ENCODE measurements around the gene AR.
"Not testable (repeated sequence)": the region's sequence is repeated elsewhere in the genome, so short reads cannot be mapped to it uniquely, and the experiment has no call there.

AR gene

GRCh38 chrX:67637293-67637692 lies 93.5 kb downstream of the AR start:
- not testable (repeated sequence) for DNase-seq

- DNase-seq: no peak
Observed at GRCh38 chrX:67648361-67648760, 104.5 kb downstream of the AR start.

- DNase-seq: no peak
Observed at GRCh38 chrX:67651437-67652142, 107.8 kb downstream of the AR start.

GRCh38 chrX:67652543-67652942 lies 108.7 kb downstream of the AR start:
- no peak for DNase-seq

GRCh38 chrX:67654301-67654700 lies 110.5 kb downstream of the AR start:
- DNase-seq: no peak

- no peak for DNase-seq
Observed at GRCh38 chrX:67665583-67665982, 121.8 kb downstream of the AR start.

- DNase-seq: not testable (repeated sequence)
Observed at GRCh38 chrX:67670717-67671116, 126.9 kb downstream of the AR start.

GRCh38 chrX:67673741-67674274 lies 130.0 kb downstream of the AR start:
- DNase-seq: no peak

GRCh38 chrX:67674741-67675140 lies 130.9 kb downstream of the AR start:
- DNase-seq: no peak

- DNase-seq: no peak
Observed at GRCh38 chrX:67684136-67684535, 140.3 kb downstream of the AR start.

GRCh38 chrX:67692246-67692645 lies 148.4 kb downstream of the AR start:
- DNase-seq: no peak

- no peak for DNase-seq
Observed at GRCh38 chrX:67693928-67694327, 150.1 kb downstream of the AR start.

GRCh38 chrX:67697452-67697851 lies 153.6 kb downstream of the AR start:
- no peak for DNase-seq

GRCh38 chrX:67700602-67701001 lies 156.8 kb downstream of the AR start:
- DNase-seq: no peak

GRCh38 chrX:67714004-67714403 lies 170.2 kb downstream of the AR start:
- no peak for DNase-seq

- no peak for DNase-seq
Observed at GRCh38 chrX:67717571-67717970, 173.8 kb downstream of the AR start.

- no peak for DNase-seq
Observed at GRCh38 chrX:67718926-67719325, 175.1 kb downstream of the AR start.

- no peak for DNase-seq
Observed at GRCh38 chrX:67720344-67720743, 176.5 kb downstream of the AR start.

- DNase-seq: no peak
Observed at GRCh38 chrX:67721321-67721720, 177.5 kb downstream of the AR start.

- no peak for DNase-seq
Observed at GRCh38 chrX:67723580-67724351, 179.9 kb downstream of the AR start.

- DNase-seq: no peak
Observed at GRCh38 chrX:67724359-67725110, 180.7 kb downstream of the AR start.

GRCh38 chrX:67725471-67725870 lies 181.7 kb downstream of the AR start:
- DNase-seq: no peak

- no peak for DNase-seq
Observed at GRCh38 chrX:67726018-67726417, 182.2 kb downstream of the AR start.

- no peak for DNase-seq
Observed at GRCh38 chrX:67727576-67727975, 183.8 kb downstream of the AR start.

Data from eye (tissue), 1 donor.